Mesenchymal stem cell (in vitro differentiated cells and primary cell): ENCODE results near the gene TBX1.

ENCODE experiments used
- DNase-seq: peaks from one replicate; pipeline ENCODE4 v3.0.0-alpha.2; 2013
- H2AFZ ChIP-seq: one replicate; pipeline ENCODE4 v1.6.1; 2013; ENCODE audit warnings: low read depth, mild to moderate bottlenecking, control low read depth, inconsistent platforms, low read length, moderate library complexity
- H2AK5ac ChIP-seq: 2 replicates; pipeline ENCODE4 v1.6.1; 2013; ENCODE audit warnings: low read length, moderate library complexity, mild to moderate bottlenecking, inconsistent platforms; ENCODE audit not compliant: severe bottlenecking
- H2BK120ac ChIP-seq: one replicate; pipeline ENCODE4 v1.6.1; 2013; ENCODE audit warnings: low read depth, mild to moderate bottlenecking, inconsistent platforms, low read length, moderate library complexity
- H2BK12ac ChIP-seq, 2 experiments: one replicate each; pipeline ENCODE4 v1.6.1; 2013; ENCODE audit warnings: inconsistent platforms in 2 of 2, low read length in 2 of 2, mild to moderate bottlenecking in 2 of 2, moderate library complexity in 2 of 2, control low read depth in 1 of 2
- H2BK15ac ChIP-seq: one replicate; pipeline ENCODE4 v1.6.1; 2013; ENCODE audit warnings: mild to moderate bottlenecking, low read depth, inconsistent platforms; ENCODE audit not compliant: poor library complexity, severe bottlenecking
- H2BK5ac ChIP-seq: 2 replicates; pipeline ENCODE4 v1.6.1; 2013; ENCODE audit warnings: low read depth, mild to moderate bottlenecking, low read length, control low read depth, inconsistent platforms; ENCODE audit not compliant: poor library complexity, severe bottlenecking
- H3K14ac ChIP-seq, 2 experiments: one replicate each; pipeline ENCODE4 v1.6.1; 2013; ENCODE audit warnings: inconsistent platforms in 2 of 2, low read length in 2 of 2, control low read depth in 1 of 2, mild to moderate bottlenecking in 1 of 2, moderate library complexity in 1 of 2
- H3K18ac ChIP-seq, 2 experiments: one replicate each; pipeline ENCODE4 v1.6.1; 2013; ENCODE audit warnings: inconsistent platforms in 2 of 2, low read length in 2 of 2, control low read depth in 1 of 2, low read depth in 1 of 2, mild to moderate bottlenecking in 1 of 2
- H3K23ac ChIP-seq, 2 experiments: one replicate each; pipeline ENCODE4 v1.6.1; 2013; ENCODE audit warnings: inconsistent platforms in 2 of 2, low read length in 2 of 2, mild to moderate bottlenecking in 2 of 2, moderate library complexity in 2 of 2, control low read depth in 1 of 2
- H3K27ac ChIP-seq: 2 replicates; pipeline ENCODE4 v1.5.1; 2013; ENCODE audit warnings: mild to moderate bottlenecking, moderate library complexity, low read length, control low read depth, inconsistent platforms; ENCODE audit not compliant: poor library complexity, severe bottlenecking
- H3K27me3 ChIP-seq, 2 experiments: 2 replicates each; pipeline versions ENCODE4 v1.6.1 to v1.7.0; 2013; ENCODE audit warnings: low read length in 2 of 2, mild to moderate bottlenecking in 2 of 2, moderate library complexity in 2 of 2, control low read depth in 1 of 2, inconsistent platforms in 1 of 2; ENCODE audit not compliant: control insufficient read depth in 1 of 2, insufficient read depth in 1 of 2
- H3K36me3 ChIP-seq, 2 experiments: 2 replicates each; pipeline versions ENCODE4 v1.6.1 to v1.7.0; 2013; ENCODE audit warnings: low read length in 2 of 2, control low read depth in 1 of 2, inconsistent platforms in 1 of 2, low read depth in 1 of 2, mild to moderate bottlenecking in 1 of 2; ENCODE audit not compliant: insufficient read depth in 2 of 2, control insufficient read depth in 1 of 2
- H3K4ac ChIP-seq, 2 experiments: one replicate each; pipeline ENCODE4 v1.6.1; 2013; ENCODE audit warnings: inconsistent platforms in 2 of 2, low read length in 2 of 2, mild to moderate bottlenecking in 2 of 2, moderate library complexity in 2 of 2, control low read depth in 1 of 2, low read depth in 1 of 2
- H3K4me1 ChIP-seq: 2 replicates; pipeline ENCODE4 v1.6.1; 2013; ENCODE audit warnings: low read depth, low read length, control low read depth; ENCODE audit not compliant: control insufficient read depth, insufficient read depth
- H3K4me2 ChIP-seq: 2 replicates; pipeline ENCODE4 v1.6.1; 2013; ENCODE audit warnings: low read length, mild to moderate bottlenecking, inconsistent platforms; ENCODE audit not compliant: poor library complexity, severe bottlenecking
- H3K4me3 ChIP-seq, 2 experiments: 2 replicates each; pipeline versions ENCODE4 v1.5.1 to v1.7.0; 2013; ENCODE audit warnings: low read length in 2 of 2, mild to moderate bottlenecking in 2 of 2, control low read depth in 1 of 2, low read depth in 1 of 2; ENCODE audit not compliant: insufficient read depth in 1 of 2
- H3K79me1 ChIP-seq: replicated peaks from 2 replicates; pipeline ENCODE4 v1.6.1; 2013; ENCODE audit warnings: mild to moderate bottlenecking, control low read depth, low read length, inconsistent platforms; ENCODE audit not compliant: poor library complexity, severe bottlenecking
- H3K9ac ChIP-seq: 2 replicates; pipeline ENCODE4 v1.7.0; 2013; ENCODE audit warnings: mild to moderate bottlenecking, low read length, moderate library complexity
- H3K9me3 ChIP-seq: 2 replicates; pipeline ENCODE4 v1.7.0; 2013; ENCODE audit warnings: mild to moderate bottlenecking, low read length; ENCODE audit not compliant: control insufficient read depth
- H4K8ac ChIP-seq: one replicate; pipeline ENCODE4 v1.6.1; 2013; ENCODE audit warnings: inconsistent platforms, mild to moderate bottlenecking, low read length, moderate library complexity
- H4K91ac ChIP-seq: one replicate; pipeline ENCODE4 v1.6.1; 2013; ENCODE audit warnings: mild to moderate bottlenecking, low read length, inconsistent platforms
- WGBS: methylation state at CpG from one replicate; pipeline ENCODE4 v1.1.7; 2013; ENCODE audit warnings: mixed read lengths; 5-methylcytosine and 5-hydroxymethylcytosine counted together

The TBX1 gene

GRCh38 chr22:19759427-19760057 is 1.0 kb upstream of the TBX1 start:
- H3K14ac ChIP-seq: no peak overlapping the region
- no peak overlapping the region for H2BK12ac ChIP-seq
- H3K36me3 ChIP-seq: peaks cover 0 to 5% of the 10 kb centered on the region in 2 experiments
- H3K4me1 ChIP-seq: peaks cover 36% of the 10 kb centered on the region
- no peaks in the 10 kb centered on the region for H3K79me1 ChIP-seq
- WGBS: 2% methylated on average over 39 of the region's 43 CpGs
- H3K9me3 ChIP-seq: no peaks in the 10 kb centered on the region
- no peak overlapping the region for H2BK120ac ChIP-seq
- H4K91ac ChIP-seq: no peak overlapping the region
- H2BK5ac ChIP-seq: no peak overlapping the region
- peak overlapping the region; percentile 45 for H3K9ac ChIP-seq
- H3K27ac ChIP-seq: no peak overlapping the region
- no peak overlapping the region for H2AFZ ChIP-seq
- H2AK5ac ChIP-seq: no peak overlapping the region
- no peak for DNase-seq
- H3K18ac ChIP-seq: no peak overlapping the region
- H3K4me3 ChIP-seq: peak overlapping the region in 1 of 2 experiments; percentile 53
- no peak overlapping the region for H4K8ac ChIP-seq
- peak overlapping the region in 1 of 2 experiments; percentile 91 for H3K23ac ChIP-seq
- H3K4ac ChIP-seq: no peak overlapping the region
- H2BK15ac ChIP-seq: no peak overlapping the region
- H3K4me2 ChIP-seq: peak overlapping the region; percentile 14
- H3K27me3 ChIP-seq: peaks cover 76 to 87% of the 10 kb centered on the region in 2 experiments

DNA sequence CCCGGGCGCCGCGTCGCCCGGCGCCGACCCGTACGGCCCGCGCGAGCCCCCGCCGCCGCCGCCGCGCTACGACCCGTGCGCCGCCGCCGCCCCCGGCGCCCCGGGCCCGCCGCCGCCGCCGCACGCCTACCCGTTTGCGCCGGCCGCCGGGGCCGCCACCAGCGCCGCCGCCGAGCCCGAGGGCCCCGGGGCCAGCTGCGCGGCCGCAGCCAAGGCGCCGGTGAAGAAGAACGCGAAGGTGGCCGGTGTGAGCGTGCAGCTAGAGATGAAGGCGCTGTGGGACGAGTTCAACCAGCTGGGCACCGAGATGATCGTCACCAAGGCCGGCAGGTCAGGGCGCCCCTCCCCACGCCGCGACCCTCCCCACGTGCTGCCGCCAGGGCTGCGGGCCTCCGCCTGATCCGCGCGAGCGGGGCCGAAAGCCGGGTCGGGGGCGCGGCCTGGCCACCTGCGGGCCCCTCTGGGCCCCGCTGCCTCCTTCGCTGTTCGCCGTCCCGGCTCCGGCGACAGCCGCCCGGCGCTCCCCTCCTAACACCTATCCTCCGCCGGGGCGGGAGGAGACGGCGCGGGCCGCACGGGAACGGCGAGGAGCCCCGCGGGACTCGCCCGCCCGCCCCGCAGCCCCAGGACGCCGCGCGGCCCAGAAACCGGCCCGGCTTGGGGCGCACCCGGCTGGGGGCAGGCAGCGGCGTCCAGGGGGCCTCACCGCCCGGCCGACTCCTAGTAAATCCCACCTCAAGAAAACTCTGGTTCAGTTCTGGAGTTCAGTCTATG is 560 bp downstream of the TBX1 start:
- H4K8ac ChIP-seq: no peak overlapping the region
- WGBS: 2% methylated on average over 62 of the region's 117 CpGs

GRCh38 chr22:19761725-19762567 is 1.4 kb downstream of the TBX1 start:
- no peaks in the 10 kb centered on the region for H3K9me3 ChIP-seq
- peak; percentile 62 for DNase-seq
- 20% methylated on average over 33 of the region's 33 CpGs for WGBS

More for the DNA sequence above, 560 bp downstream of the TBX1 start:
- Histone ChIP-seq H3K27me3 (peaks cover 74 to 84% of the 10 kb centered on the region in 2 experiments), H2BK12ac (no peak overlapping the region), H2AK5ac (no peak overlapping the region), H2BK5ac (no peak overlapping the region), H3K4me3 (peak overlapping the region in 1 of 2 experiments; percentile 53), H3K14ac (no peak overlapping the region), H3K4me2 (peak overlapping the region; percentile 74), H3K18ac (no peak overlapping the region), H3K79me1 (no peaks in the 10 kb centered on the region), H3K4me1 (peaks cover 35% of the 10 kb centered on the region), H2AFZ (no peak overlapping the region), H3K36me3 (peaks cover 0 to 5% of the 10 kb centered on the region in 2 experiments), H2BK15ac (no peak overlapping the region), H3K9ac (peak overlapping the region; percentile 29), H2BK120ac (no peak overlapping the region), H3K23ac (no peak overlapping the region), H3K27ac (no peak overlapping the region), H4K91ac (no peak overlapping the region), H3K4ac (no peak overlapping the region), H3K9me3 (no peaks in the 10 kb centered on the region)
- no peak for DNase-seq

More at GRCh38 chr22:19761725-19762567, 1.4 kb downstream of the TBX1 start:
- peak overlapping the region; percentile 2 for H3K9ac ChIP-seq
- no peak overlapping the region for H2BK5ac ChIP-seq
- no peak overlapping the region for H4K91ac ChIP-seq
- H3K4me1 ChIP-seq: peaks cover 38% of the 10 kb centered on the region
- no peak overlapping the region for H2BK15ac ChIP-seq
- H3K79me1 ChIP-seq: no peaks in the 10 kb centered on the region
- no peak overlapping the region for H3K4me2 ChIP-seq
- no peak overlapping the region for H2BK120ac ChIP-seq
- peaks cover 0 to 5% of the 10 kb centered on the region in 2 experiments for H3K36me3 ChIP-seq
- H3K18ac ChIP-seq: no peak overlapping the region
- H3K27ac ChIP-seq: no peak overlapping the region
- H4K8ac ChIP-seq: peak overlapping the region; percentile 29
- H3K27me3 ChIP-seq: peaks cover 70 to 81% of the 10 kb centered on the region in 2 experiments
- no peak overlapping the region for H2BK12ac ChIP-seq
- H3K23ac ChIP-seq: no peak overlapping the region
- H2AFZ ChIP-seq: no peak overlapping the region
- peak overlapping the region in 1 of 2 experiments; percentile 53 for H3K4me3 ChIP-seq
- no peak overlapping the region for H3K4ac ChIP-seq
- no peak overlapping the region for H3K14ac ChIP-seq
- H2AK5ac ChIP-seq: no peak overlapping the region
